Right lobe of liver (tissue), 4 donors: ENCODE measurements around the gene S100A12.

Experiments
- POLR2A ChIP-seq: fragments of 450-650 bp; IDR thresholded peaks from one replicate; pipeline ENCODE4 v1.6.1; 2017; ENCODE audit warnings: antibody characterized with exemption, mild to moderate bottlenecking
- TF ChIP-seq, protein P1 (sequence below), 4 donors: fragments of 200-600 bp in 3 of 4; fragments of 450-650 bp in 1 of 4; IDR thresholded peaks; one replicate each; pipeline versions ENCODE4 v1.5.1 to v1.8.0; 2016 to 2022; ENCODE audit warnings: antibody characterized with exemption in 4 of 4, mild to moderate bottlenecking in 2 of 4
- donor health status: DM: no; HTN: no; CAD: no.
- donor health status: DM: no; HTN: no; CAD: no.
- donor health status: DM: no; HTN: yes; CAD: no.

DNA sequence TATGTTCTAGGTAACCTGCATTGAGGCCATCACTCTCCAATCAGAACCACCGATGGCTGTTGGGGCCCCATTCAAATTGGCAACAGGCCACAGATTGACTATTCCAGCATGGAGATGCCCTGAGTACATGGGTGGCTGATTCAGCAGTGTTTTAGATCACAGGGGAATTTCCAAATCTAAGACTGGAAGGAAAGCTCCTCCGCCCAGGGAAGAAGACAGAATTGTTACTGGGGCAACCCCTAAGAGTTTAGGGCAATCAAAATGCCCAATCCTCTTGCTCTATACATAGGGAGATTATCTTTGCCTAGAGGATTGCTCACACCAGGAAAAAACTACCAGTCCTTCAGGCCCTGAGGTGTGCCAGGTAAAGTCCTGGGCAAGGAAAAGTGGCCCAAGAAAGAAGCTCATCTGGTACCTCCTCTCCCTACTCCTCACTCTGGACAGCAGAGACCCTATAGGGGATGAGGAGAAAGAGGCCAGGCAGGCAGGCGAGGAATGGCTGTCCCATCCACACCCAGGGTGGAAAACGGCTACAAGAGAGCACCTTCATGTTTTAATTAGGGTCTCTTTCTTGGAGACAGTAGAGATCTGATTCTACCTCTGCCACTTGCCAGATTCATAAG lies 9.6 kb upstream of the S100A12 start:
- TF ChIP-seq, protein P1, sequence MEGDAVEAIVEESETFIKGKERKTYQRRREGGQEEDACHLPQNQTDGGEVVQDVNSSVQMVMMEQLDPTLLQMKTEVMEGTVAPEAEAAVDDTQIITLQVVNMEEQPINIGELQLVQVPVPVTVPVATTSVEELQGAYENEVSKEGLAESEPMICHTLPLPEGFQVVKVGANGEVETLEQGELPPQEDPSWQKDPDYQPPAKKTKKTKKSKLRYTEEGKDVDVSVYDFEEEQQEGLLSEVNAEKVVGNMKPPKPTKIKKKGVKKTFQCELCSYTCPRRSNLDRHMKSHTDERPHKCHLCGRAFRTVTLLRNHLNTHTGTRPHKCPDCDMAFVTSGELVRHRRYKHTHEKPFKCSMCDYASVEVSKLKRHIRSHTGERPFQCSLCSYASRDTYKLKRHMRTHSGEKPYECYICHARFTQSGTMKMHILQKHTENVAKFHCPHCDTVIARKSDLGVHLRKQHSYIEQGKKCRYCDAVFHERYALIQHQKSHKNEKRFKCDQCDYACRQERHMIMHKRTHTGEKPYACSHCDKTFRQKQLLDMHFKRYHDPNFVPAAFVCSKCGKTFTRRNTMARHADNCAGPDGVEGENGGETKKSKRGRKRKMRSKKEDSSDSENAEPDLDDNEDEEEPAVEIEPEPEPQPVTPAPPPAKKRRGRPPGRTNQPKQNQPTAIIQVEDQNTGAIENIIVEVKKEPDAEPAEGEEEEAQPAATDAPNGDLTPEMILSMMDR (IDR thresholded peaks at IDR 0.05), result no peak
- TF ChIP-seq POLR2A, result no peak
